Spleen (tissue), 11 donors: Measurements from ENCODE around the gene ANXA2. TPM values are rescaled to one million over a fixed set of nuclear protein-coding genes. Genes with fewer than 3 reads are reported as not detected.

Source experiments
- DNase-seq: peaks from one replicate; pipeline ENCODE4 v3.0.0-alpha.2; 2020
- H3K27ac ChIP-seq, 8 donors: fragments of 200-600 bp; sonication (generic) in 7 of 8; 1 replicate in 4 of 8; 2 replicates in 4 of 8; pipeline versions ENCODE4 v1.5.0 to v1.8.0; 2016 to 2021; ENCODE audit warnings: inconsistent platforms in 4 of 8, mild to moderate bottlenecking in 4 of 8, moderate library complexity in 1 of 8
- H3K27me3 ChIP-seq, 7 donors: fragments of 200-600 bp; sonication (generic) in 6 of 7; replicated peaks in 1 of 7; 1 replicate in 4 of 7; 2 replicates in 3 of 7; pipeline versions ENCODE4 v1.5.0 to v1.8.0; 2016 to 2021; ENCODE audit warnings: inconsistent platforms in 3 of 7, mild to moderate bottlenecking in 1 of 7
- H3K36me3 ChIP-seq, 6 donors: fragments of 200-600 bp; sonication (generic) in 5 of 6; 1 replicate in 4 of 6; 2 replicates in 2 of 6; pipeline versions ENCODE4 v1.5.0 to v1.8.0; 2016 to 2021; ENCODE audit warnings: inconsistent platforms in 2 of 6
- H3K4me1 ChIP-seq, 6 donors: fragments of 200-600 bp; sonication (generic) in 5 of 6; 1 replicate in 3 of 6; 2 replicates in 3 of 6; pipeline versions ENCODE4 v1.5.0 to v1.8.0; 2016 to 2021; ENCODE audit warnings: inconsistent platforms in 3 of 6
- H3K4me3 ChIP-seq, 8 donors: fragments of 200-600 bp; sonication (generic) in 7 of 8; 1 replicate in 4 of 8; 2 replicates in 4 of 8; pipeline versions ENCODE4 v1.5.0 to v1.8.0; 2016 to 2021; ENCODE audit warnings: inconsistent platforms in 4 of 8, mild to moderate bottlenecking in 4 of 8, moderate library complexity in 2 of 8
- H3K9me3 ChIP-seq, 8 donors: fragments of 200-600 bp; sonication (generic) in 7 of 8; 1 replicate in 4 of 8; 2 replicates in 4 of 8; pipeline versions ENCODE4 v1.5.0 to v1.8.0; 2016 to 2021; ENCODE audit warnings: inconsistent platforms in 4 of 8
- CTCF ChIP-seq, 11 experiments: fragments of 200-600 bp in 7 of 11; fragments of 450-650 bp in 4 of 11; sonication (generic) in 4 of 11; IDR thresholded peaks in 8 of 11; conservative IDR thresholded peaks in 3 of 11; 1 replicate in 7 of 11; 2 replicates in 4 of 11; pipeline versions ENCODE4 v1.4.0 to v1.8.0; 2016 to 2021; ENCODE audit warnings: antibody characterized with exemption in 11 of 11, inconsistent platforms in 4 of 11, mild to moderate bottlenecking in 1 of 11
- POLR2A ChIP-seq, 3 donors: fragments of 450-650 bp; IDR thresholded peaks; one replicate each; pipeline ENCODE4 v1.5.1; 2017; ENCODE audit warnings: antibody characterized with exemption in 3 of 3, mild to moderate bottlenecking in 1 of 3
- POLR2AphosphoS5 ChIP-seq, 3 donors: sonication (generic); formaldehyde crosslinking; IDR thresholded peaks; one replicate each; pipeline ENCODE4 v1.5.1; 2017; ENCODE audit warnings: antibody characterized with exemption in 3 of 3
- WGBS, 5 donors: extraction: QIAGEN DNeasy Blood & Tissue Kit in 3 of 5; methylation state at CpG; one replicate each; pipeline versions ENCODE4 v1.1.5 to v1.1.7; 2013 to 2018; 5-methylcytosine and 5-hydroxymethylcytosine counted together
- intact Hi-C: fragments of 100-400 bp; cut with DNase I; formaldehyde crosslinking; loops from one replicate; pipeline ENCODE4 v1.15.0; 2023; ENCODE audit warnings: low total_unique reads
- polyA plus RNA-seq, 3 donors: library from polyadenylated mRNA; stranded (reverse); fragments of 200-250 nt; gene quantifications; one replicate each; pipeline ENCODE4 v1.2.1, GENCODE V29; 2013
- total RNA-seq, 7 donors: library from RNA; depleted of rRNA in 3 of 7; stranded (reverse); fragments of >200 nt in 3 of 7; fragmentation: NEBNext Ultra II Directional in 4 of 7; extraction: Animal tissue kit (Norgen Biotek cat#: 25700) in 4 of 7; gene quantifications; one replicate each; pipeline versions ENCODE4 v1.1.0 to v1.2.1, GENCODE V29; 2016 to 2021
- donor health status: healthy with polysubstance abuse.
- donor health status: DM: no; HTN: no; CAD: no; lungs with moderate emphysema.
- donor health status: DM: no; HTN: no; CAD: no.
- donor health status: Bipolar disorder and iron deficiency.
- donor health status: healthy.
- donor health status: DM: no; HTN: no; CAD: no.
- donor health status: DM: yes; HTN: yes; CAD: no.

Gene ANXA2
- total and polyA plus RNA-seq, 10 donors: 163 to 437 (median 337) TPM

GRCh38 chr15:60326824-60327654, 70.7 kb downstream of the ANXA2 start:
- TF ChIP-seq POLR2A (IDR thresholded peaks at IDR 0.05) (no peak), CTCF (IDR thresholded peaks at IDR 0.05 in 8 of 11, conservative IDR thresholded peaks at IDR 0.05 in 3 of 11) (peak in 9 of 11 experiments; percentile 20 to 67 (median 55))
- H3K27me3 ChIP-seq: peaks cover 0 to 53% (median 18%) of the 10 kb centered on the region in 7 donors
- intact Hi-C loops: loop anchor here (5.0 to 10.0 kb wide), 2 partner anchors 410 to 602 kb away; no protein-coding TSS in a partner anchor
- 11 to 22% (median 16%) methylated on average over 5 of the region's 5 CpGs for WGBS, 5 donors
- H3K9me3 ChIP-seq: no peaks in the 10 kb centered on the region
- no peak for DNase-seq
- H3K36me3 ChIP-seq: no peaks in the 10 kb centered on the region
- H3K27ac ChIP-seq: no peak overlapping the region
- H3K4me1 ChIP-seq: peaks cover 0 to 9% (median 2%) of the 10 kb centered on the region in 6 donors
- no peak overlapping the region for H3K4me3 ChIP-seq

- Histone ChIP-seq H3K9me3 (no peaks in the 10 kb centered on the region), H3K27me3 (peaks cover 0 to 53% (median 18%) of the 10 kb centered on the region in 7 donors), H3K4me3 (no peak overlapping the region), H3K27ac (no peak overlapping the region), H3K4me1 (peaks cover 0 to 9% (median 2%) of the 10 kb centered on the region in 6 donors), H3K36me3 (no peaks in the 10 kb centered on the region)
- WGBS, 5 donors: 30 to 49% (median 42%) methylated on average over 6 of the region's 6 CpGs
- intact Hi-C loops: loop anchor here (5.0 to 10.0 kb wide), 2 partner anchors 409 to 602 kb away; no protein-coding TSS in a partner anchor
- no peak for DNase-seq
- no peak for TF ChIP-seq POLR2AphosphoS5 (IDR thresholded peaks at IDR 0.05)
- no peak for TF ChIP-seq POLR2A (IDR thresholded peaks at IDR 0.05)
- TF ChIP-seq CTCF (IDR thresholded peaks at IDR 0.05 in 8 of 11, conservative IDR thresholded peaks at IDR 0.05 in 3 of 11): no peak
Measured at GRCh38 chr15:60326343-60326742, 71.4 kb downstream of the ANXA2 start.

- H3K9me3 ChIP-seq: no peaks in the 10 kb centered on the region
- TF ChIP-seq POLR2AphosphoS5 (IDR thresholded peaks at IDR 0.05) (no peak), POLR2A (IDR thresholded peaks at IDR 0.05) (no peak), CTCF (IDR thresholded peaks at IDR 0.05 in 8 of 11, conservative IDR thresholded peaks at IDR 0.05 in 3 of 11) (no peak)
- intact Hi-C loops: loop anchor here (5.0 to 10.0 kb wide), 2 partner anchors 409 to 601 kb away; no protein-coding TSS in a partner anchor
- no peak overlapping the region for H3K27ac ChIP-seq
- no peaks in the 10 kb centered on the region for H3K36me3 ChIP-seq
- H3K27me3 ChIP-seq: peaks cover 0 to 53% (median 18%) of the 10 kb centered on the region in 7 donors
- 71 to 76% (median 73%) methylated on average over 6 of the region's 6 CpGs for WGBS, 5 donors
- no peak for DNase-seq
- no peak overlapping the region for H3K4me3 ChIP-seq
- peaks cover 0 to 9% (median 2%) of the 10 kb centered on the region in 6 donors for H3K4me1 ChIP-seq
Measured at GRCh38 chr15:60325905-60326304, 71.9 kb downstream of the ANXA2 start.
